HepG2 (cell line): ENCODE results near the gene MOB4.

Source experiments
- ATF7 ChIP-seq, 2 experiments: fragments of 450-650 bp in 1 of 2; sonication (generic) in 1 of 2; formaldehyde crosslinking in 1 of 2; IDR thresholded peaks; 2 replicates each; pipeline versions ENCODE4 v1.4.0 to v1.6.1; 2016 to 2020; ENCODE audit warnings: antibody characterized with exemption in 1 of 2, mild to moderate bottlenecking in 1 of 2, missing genetic modification reagents in 1 of 2
- CTCF ChIP-seq: sonication (generic); formaldehyde crosslinking; IDR thresholded peaks from 2 replicates; pipeline ENCODE4 v1.5.0; 2020; ENCODE audit warnings: mild to moderate bottlenecking, missing genetic modification reagents, moderate library complexity
- EHMT2 ChIP-seq: fragments of 200-600 bp; sonication (generic); IDR thresholded peaks from 2 replicates; pipeline ENCODE4 v1.7.0; 2017; ENCODE audit warnings: antibody characterized with exemption, low read depth, low read length, borderline replicate concordance
- HMG20B ChIP-seq: conservative IDR thresholded peaks from 2 replicates; pipeline ENCODE4 v1.6.1; 2016; ENCODE audit warnings: missing genetic modification reagents, missing compliant biosample characterization
- MXD4 ChIP-seq: IDR thresholded peaks from 2 replicates; pipeline ENCODE4 v1.6.1; 2016; ENCODE audit warnings: mild to moderate bottlenecking, missing biosample characterization, missing genetic modification reagents
- NFKBIZ ChIP-seq: IDR thresholded peaks from 2 replicates; pipeline ENCODE4 v1.6.1; 2018; ENCODE audit warnings: missing genetic modification reagents, missing compliant biosample characterization
- SOX5 ChIP-seq: IDR thresholded peaks from 2 replicates; pipeline ENCODE4 v1.6.1; 2016; ENCODE audit warnings: borderline replicate concordance
- ZFP82 ChIP-seq: sonication (generic); formaldehyde crosslinking; IDR thresholded peaks from 2 replicates; pipeline ENCODE4 v1.5.1; 2020; ENCODE audit warnings: mild to moderate bottlenecking, missing genetic modification reagents, borderline replicate concordance
- ZNF850 ChIP-seq: sonication (generic); formaldehyde crosslinking; conservative IDR thresholded peaks from 2 replicates; pipeline ENCODE4 v1.9.0; 2021; ENCODE audit warnings: mild to moderate bottlenecking, missing genetic modification reagents

GRCh38 chr2:197498235-197498936 is 17.5 kb upstream of the MOB4 start:
- TF ChIP-seq ZFP82 (CRISPR knock-in tag) = no peak
- TF ChIP-seq MXD4 (CRISPR knock-in tag) = no peak
- no peak for TF ChIP-seq NFKBIZ (CRISPR knock-in tag)
- TF ChIP-seq CTCF (CRISPR knock-in tag) = no peak
- TF ChIP-seq ZNF850 = no peak
- no peak for TF ChIP-seq SOX5 (CRISPR knock-in tag)
- TF ChIP-seq HMG20B (CRISPR knock-in tag) = no peak
- TF ChIP-seq ATF7 (IDR thresholded peaks at IDR 0.05) = no peak
- no peak for TF ChIP-seq ATF7 (CRISPR knock-in tag; IDR thresholded peaks at IDR 0.05)
- TF ChIP-seq EHMT2 = no peak
